ENCODE results near the gene APBA2.

The APBA2 gene

DNA sequence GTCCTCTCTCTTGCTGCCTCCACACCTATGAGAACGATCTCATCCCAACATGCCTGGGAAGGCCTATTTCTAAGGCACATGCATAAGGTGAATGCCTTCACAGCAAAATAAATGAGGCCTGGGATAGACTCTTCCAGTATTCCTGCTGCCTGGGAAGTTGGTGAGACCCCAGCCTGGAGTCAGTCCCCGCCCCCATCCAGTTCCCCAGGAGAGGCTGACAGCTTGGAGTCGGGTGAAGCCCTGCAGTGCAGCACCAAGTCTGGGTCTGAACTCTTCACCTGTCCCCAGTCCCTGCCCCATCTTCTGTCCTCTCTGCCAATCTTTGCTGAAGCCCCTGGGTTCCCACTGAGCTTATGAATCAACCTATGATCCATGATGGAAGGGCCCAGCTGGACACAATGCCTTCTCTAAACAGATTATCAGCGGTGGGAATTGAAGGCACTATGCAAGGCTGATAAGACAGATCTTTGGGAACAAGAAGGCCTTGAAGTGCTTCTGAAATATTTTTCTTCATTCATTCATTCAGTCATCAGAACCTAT, 10.2 kb upstream of the APBA2 start:
- no peak overlapping the region for H3K4me3 ChIP-seq (ENCODE audit: low read depth, low read length)
- DNase-seq (ENCODE audit: low read depth): no peak
- TF ChIP-seq CTCF (IDR thresholded peaks at IDR 0.05; ENCODE audit: low read depth, low read length, missing control alignments): no peak
- in situ Hi-C loops (cut with HindIII; ENCODE audit: low sequenced_read_pairs): no loop called here

- no peak for DNase-seq (ENCODE audit: low read depth)
- no peak for TF ChIP-seq CTCF (IDR thresholded peaks at IDR 0.05; ENCODE audit: low read depth, low read length, missing control alignments)
- no peak overlapping the region for H3K4me3 ChIP-seq (ENCODE audit: low read depth, low read length)
- in situ Hi-C loops (cut with HindIII; ENCODE audit: low sequenced_read_pairs): no loop called here
Observed at GRCh38 chr15:28876131-28876844, 9.5 kb upstream of the APBA2 start.

DNA sequence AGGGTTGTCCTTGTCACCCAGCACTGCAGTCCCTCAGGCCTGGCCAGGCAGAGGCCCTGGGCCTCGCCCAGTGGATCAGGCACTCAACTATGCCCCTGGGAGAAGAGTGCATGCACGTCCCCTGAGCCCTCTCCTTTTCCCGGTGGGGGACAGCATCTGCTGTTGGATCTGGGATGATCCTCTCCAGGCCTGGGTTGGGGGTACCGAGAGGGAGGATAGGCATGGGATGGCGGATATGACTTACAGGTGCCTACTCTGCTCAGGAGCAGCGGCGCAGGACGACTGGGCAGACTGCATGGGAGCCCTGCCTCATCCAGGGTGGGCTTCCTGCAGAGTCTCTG, 9.0 kb upstream of the APBA2 start:
- no peak for TF ChIP-seq CTCF (IDR thresholded peaks at IDR 0.05; ENCODE audit: low read depth, low read length, missing control alignments)
- no peak overlapping the region for H3K4me3 ChIP-seq (ENCODE audit: low read depth, low read length)
- in situ Hi-C loops (cut with HindIII; ENCODE audit: low sequenced_read_pairs): no loop called here
- DNase-seq (ENCODE audit: low read depth): no peak

GRCh38 chr15:28878209-28878608, 7.6 kb upstream of the APBA2 start:
- no peak overlapping the region for H3K4me3 ChIP-seq (ENCODE audit: low read depth, low read length)
- no peak for TF ChIP-seq CTCF (IDR thresholded peaks at IDR 0.05; ENCODE audit: low read depth, low read length, missing control alignments)
- in situ Hi-C loops (cut with HindIII; ENCODE audit: low sequenced_read_pairs): no loop called here
- no peak for DNase-seq (ENCODE audit: low read depth)

DNA sequence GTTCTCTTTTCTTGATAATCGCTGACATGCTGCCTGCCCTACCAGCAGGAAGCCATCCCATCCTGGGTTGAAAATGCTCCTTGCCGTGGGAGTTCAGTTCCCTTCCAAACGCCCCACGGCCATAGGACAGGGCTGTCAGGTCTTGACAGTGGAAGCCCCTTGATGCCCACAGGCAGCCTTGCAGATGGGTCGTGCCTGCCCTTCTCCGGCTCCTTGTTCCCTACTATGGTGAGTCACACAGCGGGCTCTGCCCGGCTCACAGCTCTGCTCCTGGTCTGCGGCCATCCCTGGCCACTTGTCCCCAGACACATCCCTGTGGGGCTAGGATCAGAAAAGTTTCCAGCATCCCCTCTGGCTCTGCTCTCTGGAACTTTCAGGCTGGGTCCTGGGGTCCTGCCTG, 6.2 kb upstream of the APBA2 start:
- TF ChIP-seq CTCF (IDR thresholded peaks at IDR 0.05; ENCODE audit: low read depth, low read length, missing control alignments): no peak
- in situ Hi-C loops (cut with HindIII; ENCODE audit: low sequenced_read_pairs): no loop called here
- no peak overlapping the region for H3K4me3 ChIP-seq (ENCODE audit: low read depth, low read length)
- no peak for DNase-seq (ENCODE audit: low read depth)

- TF ChIP-seq CTCF (IDR thresholded peaks at IDR 0.05; ENCODE audit: low read depth, low read length, missing control alignments): no peak
Observed at GRCh38 chr15:28880680-28881079, 5.1 kb upstream of the APBA2 start.

More at GRCh38 chr15:28880680-28881079, 5.1 kb upstream of the APBA2 start:
- no peak for DNase-seq (ENCODE audit: low read depth)
- H3K4me3 ChIP-seq (ENCODE audit: low read depth, low read length): no peak overlapping the region
- in situ Hi-C loops (cut with HindIII; ENCODE audit: low sequenced_read_pairs): no loop called here
